ENCODE measurements around the gene IL10.

The IL10 gene

GRCh38 chr1:206778031-206778430, 5.7 kb upstream of the IL10 start:
- TF ChIP-seq CTCF (conservative IDR thresholded peaks at IDR 0.05; ENCODE audit: low read length), result no peak
- no peak overlapping the region for H3K4me3 ChIP-seq (ENCODE audit: low read length)

GRCh38 chr1:206776229-206776628, 3.9 kb upstream of the IL10 start:
- DNase-seq (ENCODE audit: low read depth), result peak; percentile 36
- H3K4me3 ChIP-seq (ENCODE audit: low read length), result no peak overlapping the region
- TF ChIP-seq CTCF (conservative IDR thresholded peaks at IDR 0.05; ENCODE audit: low read length), result no peak

More at GRCh38 chr1:206778031-206778430, 5.7 kb upstream of the IL10 start:
- DNase-seq (ENCODE audit: low read depth), result no peak

GRCh38 chr1:206774093-206774492, 1.8 kb upstream of the IL10 start:
- no peak for DNase-seq (ENCODE audit: low read depth)
- no peak overlapping the region for H3K4me3 ChIP-seq (ENCODE audit: low read length)
- no peak for TF ChIP-seq CTCF (conservative IDR thresholded peaks at IDR 0.05; ENCODE audit: low read length)

- no peak for DNase-seq (ENCODE audit: low read depth)
- H3K4me3 ChIP-seq (ENCODE audit: low read length), result no peak overlapping the region
- no peak for TF ChIP-seq CTCF (conservative IDR thresholded peaks at IDR 0.05; ENCODE audit: low read length)
Observed at GRCh38 chr1:206771338-206771692, 979 bp downstream of the IL10 start.

GRCh38 chr1:206770531-206771337, 1.6 kb downstream of the IL10 start, which contains the start of gene IL19:
Gene IL19 (plus strand): TSS chr1:206770773. CDS start chr1:206836663, 65,890 bp downstream.
- DNase-seq (ENCODE audit: low read depth), result peak; percentile 60
- H3K4me3 ChIP-seq (ENCODE audit: low read length), result no peak within 1 kb of the TSS
- no peak for TF ChIP-seq CTCF (conservative IDR thresholded peaks at IDR 0.05; ENCODE audit: low read length)

- TF ChIP-seq CTCF (conservative IDR thresholded peaks at IDR 0.05; ENCODE audit: low read length), result no peak
- H3K4me3 ChIP-seq (ENCODE audit: low read length), result no peak overlapping the region
- no peak for DNase-seq (ENCODE audit: low read depth)
Observed at GRCh38 chr1:206769304-206769731, 3.0 kb downstream of the IL10 start.
